ENCODE measurements around the gene SFMBT1.

DNA sequence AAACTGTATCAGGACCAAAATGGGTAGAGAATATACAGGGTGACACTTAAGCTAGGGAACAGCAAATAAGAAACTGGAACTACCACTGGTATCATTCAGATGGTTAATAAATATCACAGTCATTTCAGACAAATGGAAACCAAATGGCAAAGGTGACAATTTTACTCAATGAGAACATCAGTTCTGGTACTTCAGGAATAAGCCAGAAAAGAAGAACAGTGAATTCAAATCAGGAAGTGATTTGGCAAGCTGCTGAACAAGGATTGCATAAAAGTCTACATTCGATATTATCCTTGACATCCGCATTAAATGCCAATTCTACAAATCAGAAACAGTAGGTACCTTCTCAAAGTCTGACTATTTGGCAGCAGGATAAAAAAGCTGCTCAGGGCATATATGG lies 125.0 kb downstream of the SFMBT1 start:
- TF ChIP-seq YY1 (IDR thresholded peaks at IDR 0.05; ENCODE audit: insufficient read depth, insufficient read length) (no peak), ZNF274 (IDR thresholded peaks at IDR 0.05; ENCODE audit: low read depth, low read length) (no peak)

Measured in NT2/D1 (cell line).